NCI-H748 (cell line): ENCODE measurements around the gene ANKRD61.
A peak's percentile ranks its signal among the peaks of the same experiment; 100 is the strongest.
"Not testable (repeated sequence)": the region's sequence is repeated elsewhere in the genome, so short reads cannot be mapped to it uniquely, and the experiment has no call there.

Experiments
- DNase-seq: peaks from one replicate; lab custom pipeline; 2025; ENCODE audit not compliant: unreplicated experiment; lab: John Stamatoyannopoulos, UW

The ANKRD61 gene

DNA sequence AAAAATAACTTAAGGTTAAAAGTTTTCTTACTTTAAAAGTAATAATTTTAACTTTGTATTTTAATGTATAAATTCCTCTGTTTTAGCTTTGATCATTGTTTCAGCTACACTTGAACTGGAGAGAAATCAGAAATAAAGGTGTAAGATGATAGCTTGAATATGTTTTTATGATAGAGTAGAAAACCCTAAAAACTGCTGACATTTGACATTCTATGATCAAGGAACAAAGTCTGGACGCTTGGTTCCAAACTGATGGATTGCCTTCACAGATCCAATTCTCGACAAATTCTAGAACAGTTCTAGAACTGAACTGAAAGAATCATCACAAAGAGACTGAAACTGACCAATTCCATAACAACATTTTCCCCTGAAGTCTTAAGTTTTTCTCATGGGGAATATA, at the start of gene ANKRD61:
Gene ANKRD61 (plus strand): TSS at position 389 of the 400 bp plus-strand sequence. CDS start 0 bp downstream, at position 389.
- no peak for DNase-seq

DNA sequence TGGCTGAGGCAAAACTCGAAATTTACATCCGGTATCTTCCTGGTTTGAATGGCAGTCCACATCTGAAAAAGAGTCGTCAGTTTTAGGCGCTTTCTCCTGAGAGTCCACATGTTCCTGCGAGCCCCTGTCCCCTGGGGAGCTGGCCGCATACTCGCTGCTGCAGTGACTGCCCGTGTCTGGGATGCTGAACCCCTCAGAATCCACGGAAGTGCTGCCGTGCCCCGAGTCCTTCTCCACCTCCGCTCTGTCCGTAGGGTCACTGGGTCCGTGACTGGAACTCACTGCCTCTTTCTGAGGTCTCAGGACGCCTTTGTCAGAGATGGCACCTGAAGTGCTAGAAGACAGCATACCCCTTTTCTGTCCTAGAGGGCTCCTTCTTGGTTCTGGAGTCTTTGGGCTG, 44.1 kb upstream of the ANKRD61 start:
- DNase-seq = not testable (repeated sequence)

- DNase-seq = peak; percentile 45
Observed at GRCh38 chr7:5997210-5997808, 33.9 kb upstream of the ANKRD61 start.

DNA sequence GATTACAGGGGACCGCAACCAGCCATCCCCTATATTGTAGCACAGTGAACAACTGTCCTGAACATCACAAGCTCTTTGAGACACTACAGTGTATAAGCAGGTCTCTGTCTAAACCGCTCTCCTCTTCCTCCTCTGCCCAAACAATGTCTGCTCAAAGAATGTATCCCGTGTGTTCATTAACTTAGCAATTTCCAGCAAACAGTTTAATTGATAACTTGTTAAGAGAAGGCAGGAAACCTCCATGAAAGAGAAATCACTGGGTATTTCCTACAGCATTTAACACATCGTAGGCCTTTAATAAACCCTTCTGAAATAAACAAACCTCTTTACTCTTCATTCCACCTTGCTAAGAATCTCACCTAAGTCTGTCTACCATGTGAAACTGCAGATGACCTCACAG, 23.8 kb upstream of the ANKRD61 start:
- DNase-seq = no peak

GRCh38 chr7:6007835-6008590, 23.2 kb upstream of the ANKRD61 start:
- DNase-seq = not testable (repeated sequence)

GRCh38 chr7:6008668-6009611, 22.2 kb upstream of the ANKRD61 start, which contains the start of the genes AIMP2 and PMS2:
AIMP2 (plus strand) TSS chr7:6009272; CDS start chr7:6009364, 92 bp downstream.
PMS2 (minus strand) TSS chr7:6009049; CDS start chr7:6009019, 30 bp downstream.
- DNase-seq = peak; percentile 99

DNA sequence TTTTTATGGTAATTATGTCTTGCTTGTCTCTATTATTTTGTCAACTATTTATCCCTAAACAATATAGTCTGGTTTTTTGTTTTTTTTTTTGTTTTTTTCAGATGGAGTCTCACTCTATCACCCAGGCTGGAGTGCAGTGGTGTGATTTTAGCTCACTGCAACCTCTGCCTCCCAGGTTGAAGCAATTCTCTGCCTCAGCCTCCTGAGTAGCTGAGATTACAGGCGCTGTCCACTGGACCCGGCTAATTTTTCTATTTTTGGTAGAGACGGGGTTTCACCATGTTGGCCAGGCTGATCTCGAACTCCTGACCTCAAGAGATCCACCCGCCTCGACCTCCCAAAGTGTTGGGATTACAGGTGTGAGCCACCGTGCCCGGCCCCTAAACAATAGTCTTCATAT, 20.8 kb upstream of the ANKRD61 start:
- DNase-seq = not testable (repeated sequence)

DNA sequence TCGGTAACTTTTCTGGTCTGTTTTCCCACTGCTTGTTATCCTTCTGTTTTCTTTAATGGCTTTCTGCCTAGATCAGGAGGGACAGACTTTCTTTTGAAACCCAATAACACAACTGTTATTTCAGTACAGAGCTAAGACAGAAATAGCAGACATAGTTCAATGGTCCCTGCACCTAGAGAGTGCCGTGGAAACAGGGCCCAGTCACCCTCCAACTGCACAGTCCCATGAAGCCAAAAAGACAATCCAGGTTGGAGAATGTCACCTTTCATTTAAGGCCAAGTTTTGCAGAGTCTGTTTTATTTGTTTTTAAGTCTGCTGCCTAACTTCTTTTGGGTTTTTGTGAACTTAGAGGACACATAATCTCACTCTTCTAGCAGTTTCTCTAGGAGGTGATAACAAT, 19.6 kb upstream of the ANKRD61 start:
- DNase-seq = no peak

DNA sequence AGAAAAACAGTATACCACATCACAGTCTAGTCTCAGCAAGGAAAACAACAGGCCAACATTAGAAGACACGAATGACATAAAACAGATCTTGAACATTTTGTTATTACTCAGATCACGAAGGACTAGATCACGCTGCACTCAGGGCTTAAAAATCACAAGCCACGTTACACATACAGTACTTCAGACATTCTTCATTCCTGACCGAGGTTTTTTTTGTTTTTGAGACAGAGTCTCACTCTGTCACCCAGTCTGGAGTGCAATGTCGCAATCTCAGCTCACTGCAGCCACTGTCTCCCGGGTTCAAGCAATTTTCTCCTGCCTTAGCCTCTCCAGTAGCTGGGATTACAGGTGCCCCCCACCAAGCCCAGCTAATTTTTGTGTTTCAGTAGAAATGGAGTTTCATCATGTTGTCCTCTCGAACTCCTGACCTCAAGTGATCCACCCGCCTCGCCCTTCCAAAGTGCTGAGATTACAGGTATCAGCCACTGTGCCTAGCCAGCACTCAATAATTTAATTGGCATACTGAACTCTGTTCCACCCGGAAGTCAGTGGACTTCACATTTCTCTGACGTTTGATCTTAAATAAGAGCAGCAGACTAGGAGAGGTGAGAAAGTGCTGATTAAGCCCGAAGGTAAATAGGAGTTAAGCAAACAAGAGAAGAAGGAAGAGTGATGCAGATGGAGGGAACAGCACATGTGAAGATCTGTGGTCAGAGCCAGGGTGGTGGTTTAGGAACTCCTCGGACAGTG, 18.6 kb upstream of the ANKRD61 start:
- DNase-seq = no peak

GRCh38 chr7:6015917-6016652, 15.1 kb upstream of the ANKRD61 start:
- DNase-seq = no peak

GRCh38 chr7:6016653-6016966, 14.6 kb upstream of the ANKRD61 start:
- no peak for DNase-seq

- DNase-seq = peak; percentile 70
Observed at GRCh38 chr7:6020371-6021286, 10.5 kb upstream of the ANKRD61 start.

DNA sequence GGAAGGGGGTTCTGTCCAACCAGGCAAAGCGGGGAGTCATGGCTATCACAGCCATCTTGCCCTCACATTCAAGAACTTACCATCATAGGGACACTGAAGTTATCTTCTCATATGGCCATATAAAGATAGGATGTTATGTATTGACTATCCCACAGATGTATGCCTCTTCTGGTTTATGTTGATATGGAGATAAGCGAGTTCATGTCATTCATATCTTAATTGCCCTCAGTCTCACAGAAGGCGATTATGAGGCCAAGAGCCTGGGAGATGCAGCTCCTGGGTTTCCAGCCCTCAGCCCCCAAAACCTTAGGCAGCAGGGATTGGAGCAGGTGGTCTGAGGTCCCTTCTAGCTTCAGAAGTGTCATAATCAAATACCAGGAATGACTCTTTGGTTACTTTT, 8.5 kb upstream of the ANKRD61 start:
- no peak for DNase-seq

- no peak for DNase-seq
Observed at GRCh38 chr7:6023974-6024435, 7.2 kb upstream of the ANKRD61 start.

- DNase-seq = no peak
Observed at GRCh38 chr7:6026011-6026819, 5.0 kb upstream of the ANKRD61 start.

DNA sequence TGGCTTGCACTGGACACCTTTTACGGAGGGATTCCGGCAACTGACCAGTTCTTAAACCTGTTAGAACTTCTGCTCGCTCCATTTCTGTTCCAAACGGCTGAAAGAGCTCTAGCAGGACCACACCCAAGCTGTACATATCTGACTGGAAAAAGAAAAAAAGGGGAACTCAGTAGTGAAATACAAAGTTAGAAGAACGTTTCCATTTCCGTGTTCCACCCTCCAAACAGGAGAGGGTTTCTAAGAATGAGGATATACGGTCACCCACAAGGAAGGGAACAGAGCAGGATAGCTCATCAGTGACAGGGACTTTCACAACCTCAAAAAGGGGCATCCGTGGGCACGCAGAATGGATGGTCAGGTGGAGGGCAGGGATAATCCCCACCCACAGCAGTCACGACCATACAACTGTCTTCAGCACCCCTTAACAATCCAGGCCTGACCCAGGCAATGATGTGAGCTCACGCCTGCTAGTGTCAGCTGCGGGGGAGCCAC, 4.3 kb upstream of the ANKRD61 start:
- no peak for DNase-seq

- no peak for DNase-seq
Observed at GRCh38 chr7:6027806-6028365, 3.3 kb upstream of the ANKRD61 start.

- DNase-seq = no peak
Observed at GRCh38 chr7:6028563-6028962, 2.6 kb upstream of the ANKRD61 start.
